Muscle layer of colon (tissue), 2 donors: ENCODE results near the gene PRKAB2.
"Not testable (repeated sequence)": the region's sequence is repeated elsewhere in the genome, so short reads cannot be mapped to it uniquely, and the experiment has no call there.

Source experiments
- H3K27ac ChIP-seq: one replicate; pipeline ENCODE4 v1.7.0; 2013; ENCODE audit warnings: low read depth, mild to moderate bottlenecking, low read length, moderate library complexity
- H3K27me3 ChIP-seq, 2 donors: one replicate each; pipeline ENCODE4 v1.7.0; 2013; ENCODE audit warnings: low read length in 2 of 2, mild to moderate bottlenecking in 2 of 2; ENCODE audit not compliant: insufficient read depth in 2 of 2, control insufficient read depth in 1 of 2
- H3K36me3 ChIP-seq: one replicate; pipeline ENCODE4 v1.7.0; 2013; ENCODE audit warnings: mild to moderate bottlenecking, low read length; ENCODE audit not compliant: insufficient read depth
- H3K4me1 ChIP-seq: one replicate; pipeline ENCODE4 v1.7.0; 2013; ENCODE audit warnings: mild to moderate bottlenecking, low read length; ENCODE audit not compliant: insufficient read depth
- H3K4me3 ChIP-seq, 2 donors: one replicate each; pipeline ENCODE4 v1.7.0; 2013; ENCODE audit warnings: low read length in 2 of 2, low read depth in 1 of 2, mild to moderate bottlenecking in 1 of 2, moderate library complexity in 1 of 2
- H3K9ac ChIP-seq: one replicate; pipeline ENCODE4 v1.7.0; 2013; ENCODE audit warnings: low read length
- H3K9me3 ChIP-seq: one replicate; pipeline ENCODE4 v1.7.0; 2013; ENCODE audit warnings: mild to moderate bottlenecking, low read length
- donor health status: abdominal sarcoma.
- donor health status: Adenocarcinoma of cecum.

PRKAB2 gene

GRCh38 chr1:147171399-147172167 lies 687 bp downstream of the PRKAB2 start:
- H3K9ac ChIP-seq: peak overlapping the region; percentile 73
- no peaks in the 10 kb centered on the region for H3K27me3 ChIP-seq
- no peaks in the 10 kb centered on the region for H3K9me3 ChIP-seq
- H3K36me3 ChIP-seq: peaks cover under 1% of the 10 kb centered on the region
- H3K27ac ChIP-seq: peak overlapping the region; percentile 84
- peaks cover 51% of the 10 kb centered on the region for H3K4me1 ChIP-seq
- H3K4me3 ChIP-seq: peak overlapping the region; percentile 87 to 95

GRCh38 chr1:147169840-147170674 lies 2.2 kb downstream of the PRKAB2 start:
- H3K36me3 ChIP-seq: peaks cover 9% of the 10 kb centered on the region
- peaks cover 51% of the 10 kb centered on the region for H3K4me1 ChIP-seq
- H3K27ac ChIP-seq: peak overlapping the region; percentile 84
- no peaks in the 10 kb centered on the region for H3K27me3 ChIP-seq
- peak overlapping the region in 1 of 2 donors; percentile 87 for H3K4me3 ChIP-seq
- H3K9me3 ChIP-seq: no peaks in the 10 kb centered on the region
- H3K9ac ChIP-seq: no peak overlapping the region

DNA sequence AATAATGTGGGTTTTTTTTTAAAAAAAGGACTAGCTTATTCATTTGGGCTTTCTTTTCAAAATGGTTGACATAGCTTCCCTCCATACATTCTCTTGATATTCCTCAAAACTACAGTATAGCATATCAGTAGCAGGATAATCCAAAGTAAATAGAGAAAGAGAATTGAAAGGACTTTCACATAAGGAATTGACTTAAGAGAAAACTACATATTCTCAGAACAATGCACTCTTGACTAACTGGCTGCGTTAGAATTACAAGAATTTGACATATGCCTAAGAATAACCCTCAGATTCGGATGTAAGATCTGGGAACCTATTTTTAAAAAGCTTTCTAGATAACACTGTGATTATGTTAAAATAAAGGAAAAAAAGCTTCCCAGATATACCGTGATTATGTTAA lies 3.1 kb downstream of the PRKAB2 start:
- H3K27ac ChIP-seq: no peak overlapping the region
- H3K9ac ChIP-seq: no peak overlapping the region

DNA sequence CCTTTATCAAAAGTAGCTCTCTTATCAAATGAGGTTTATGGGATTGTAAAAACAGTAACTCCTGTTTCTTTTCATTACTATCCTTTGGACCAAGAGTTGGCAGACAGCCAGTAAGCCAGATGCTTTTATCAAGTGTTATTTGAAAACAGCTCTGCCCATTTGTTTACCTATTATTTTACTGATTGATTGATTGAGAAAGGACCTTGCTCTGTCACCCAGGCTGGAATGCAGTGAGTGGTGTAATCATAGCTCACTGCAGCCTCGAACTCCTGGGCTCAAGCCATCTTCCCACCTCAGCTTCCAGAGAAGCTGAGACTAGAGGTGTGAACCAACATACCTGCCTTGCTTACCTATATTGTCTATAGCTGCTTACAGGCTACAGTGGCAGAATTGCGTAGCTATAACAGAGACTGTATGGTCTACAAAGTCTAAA lies 3.6 kb downstream of the PRKAB2 start:
- Histone ChIP-seq H3K9ac (no peak overlapping the region), H3K27me3 (no peaks in the 10 kb centered on the region), H3K4me1 (peaks cover 44% of the 10 kb centered on the region), H3K36me3 (peaks cover 9% of the 10 kb centered on the region), H3K27ac (no peak overlapping the region), H3K4me3 (no peak overlapping the region), H3K9me3 (no peaks in the 10 kb centered on the region)

More for the DNA sequence above, 3.1 kb downstream of the PRKAB2 start:
- Histone ChIP-seq H3K36me3 (peaks cover 9% of the 10 kb centered on the region), H3K4me3 (no peak overlapping the region), H3K9me3 (no peaks in the 10 kb centered on the region), H3K27me3 (no peaks in the 10 kb centered on the region), H3K4me1 (peaks cover 49% of the 10 kb centered on the region)

DNA sequence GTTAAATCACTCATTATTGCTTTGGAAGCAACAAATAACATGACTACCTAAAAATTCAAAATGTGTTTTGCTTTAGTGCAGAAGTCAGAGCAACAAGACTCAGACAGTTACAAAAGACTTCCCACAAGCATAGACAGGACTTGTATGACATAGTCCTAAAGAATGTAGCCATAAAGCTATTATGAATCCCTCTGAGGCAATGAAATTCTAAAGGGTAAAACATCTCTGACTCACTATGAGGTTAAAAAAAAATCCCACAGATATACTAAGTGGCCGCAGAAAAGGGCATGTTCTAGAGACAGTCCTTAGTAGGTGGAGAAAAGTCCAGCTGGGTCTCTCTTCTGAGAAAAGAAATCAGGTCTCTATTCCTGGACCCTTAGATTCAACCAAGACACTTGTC lies 4.9 kb downstream of the PRKAB2 start:
- H3K9me3 ChIP-seq: no peaks in the 10 kb centered on the region
- peaks cover 13% of the 10 kb centered on the region for H3K36me3 ChIP-seq
- H3K27ac ChIP-seq: no peak overlapping the region
- no peaks in the 10 kb centered on the region for H3K27me3 ChIP-seq
- H3K4me3 ChIP-seq: no peak overlapping the region
- peaks cover 40% of the 10 kb centered on the region for H3K4me1 ChIP-seq
- no peak overlapping the region for H3K9ac ChIP-seq

DNA sequence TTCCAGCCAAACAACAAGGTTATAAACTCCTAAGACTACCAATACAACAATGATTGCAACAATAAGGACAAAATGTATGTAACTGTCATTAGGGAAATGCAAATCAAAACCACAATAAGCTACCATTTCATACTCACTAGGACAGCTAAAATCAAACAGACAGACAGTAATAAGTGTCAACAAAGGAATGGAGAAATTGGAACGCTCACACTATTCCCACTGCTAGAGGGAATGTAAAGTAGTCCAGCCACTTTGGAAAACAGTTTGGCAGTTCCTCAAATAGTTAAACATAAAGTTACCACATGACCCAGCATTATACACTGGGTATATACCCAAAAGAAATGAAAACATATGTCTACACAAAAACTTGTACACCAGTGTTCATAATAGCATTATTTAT lies 9.3 kb downstream of the PRKAB2 start:
- peaks cover 13% of the 10 kb centered on the region for H3K4me1 ChIP-seq
- no peak overlapping the region for H3K4me3 ChIP-seq
- H3K36me3 ChIP-seq: peaks cover 46% of the 10 kb centered on the region
- H3K9me3 ChIP-seq: no peaks in the 10 kb centered on the region
- no peaks in the 10 kb centered on the region for H3K27me3 ChIP-seq
- no peak overlapping the region for H3K27ac ChIP-seq
- H3K9ac ChIP-seq: no peak overlapping the region

GRCh38 chr1:147162093-147162492 lies 10.2 kb downstream of the PRKAB2 start:
- no peaks in the 10 kb centered on the region for H3K27me3 ChIP-seq
- no peak overlapping the region for H3K4me3 ChIP-seq
- H3K9ac ChIP-seq: no peak overlapping the region
- no peak overlapping the region for H3K27ac ChIP-seq
- H3K4me1 ChIP-seq: peaks cover 4% of the 10 kb centered on the region
- no peaks in the 10 kb centered on the region for H3K9me3 ChIP-seq
- peaks cover 54% of the 10 kb centered on the region for H3K36me3 ChIP-seq

DNA sequence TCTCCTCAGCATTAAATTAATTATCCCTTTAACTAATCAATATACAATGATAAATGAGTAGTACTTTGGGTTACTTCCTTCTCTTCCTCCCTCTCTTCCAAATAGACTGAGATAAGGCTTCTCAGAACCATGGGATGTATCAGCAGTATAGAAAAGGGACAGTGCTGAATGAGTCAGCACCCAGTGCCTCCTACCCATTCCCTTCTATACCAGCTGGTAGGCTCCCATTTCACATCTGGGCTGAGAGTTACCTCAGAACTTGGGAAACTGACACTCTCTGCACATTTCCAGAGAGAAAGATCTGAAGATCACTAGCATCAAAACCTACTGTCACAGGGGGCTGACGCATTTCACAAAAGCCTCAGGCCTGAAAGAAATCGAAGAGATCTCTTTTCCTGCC lies 15.2 kb downstream of the PRKAB2 start:
- H3K9me3 ChIP-seq, H3K27me3 ChIP-seq, H3K4me1 ChIP-seq, H3K27ac ChIP-seq, H3K9ac ChIP-seq, H3K4me3 ChIP-seq: not testable (repeated sequence)
- peaks cover 41% of the 10 kb centered on the region for H3K36me3 ChIP-seq

- Histone ChIP-seq H3K27me3 (no peaks in the 10 kb centered on the region), H3K4me1 (no peaks in the 10 kb centered on the region), H3K4me3 (no peak overlapping the region), H3K9me3 (no peaks in the 10 kb centered on the region), H3K36me3 (peaks cover 41% of the 10 kb centered on the region), H3K27ac (no peak overlapping the region), H3K9ac (no peak overlapping the region)
These were observed 15.6 kb downstream of the PRKAB2 start for GRCh38 chr1:147156642-147157041.

GRCh38 chr1:147152772-147153171 lies 19.5 kb downstream of the PRKAB2 start:
- no peak overlapping the region for H3K4me3 ChIP-seq
- H3K9ac ChIP-seq: no peak overlapping the region
- peaks cover 5% of the 10 kb centered on the region for H3K36me3 ChIP-seq
- H3K9me3 ChIP-seq: no peaks in the 10 kb centered on the region
- H3K4me1 ChIP-seq: no peaks in the 10 kb centered on the region
- H3K27ac ChIP-seq: no peak overlapping the region
- H3K27me3 ChIP-seq: no peaks in the 10 kb centered on the region

DNA sequence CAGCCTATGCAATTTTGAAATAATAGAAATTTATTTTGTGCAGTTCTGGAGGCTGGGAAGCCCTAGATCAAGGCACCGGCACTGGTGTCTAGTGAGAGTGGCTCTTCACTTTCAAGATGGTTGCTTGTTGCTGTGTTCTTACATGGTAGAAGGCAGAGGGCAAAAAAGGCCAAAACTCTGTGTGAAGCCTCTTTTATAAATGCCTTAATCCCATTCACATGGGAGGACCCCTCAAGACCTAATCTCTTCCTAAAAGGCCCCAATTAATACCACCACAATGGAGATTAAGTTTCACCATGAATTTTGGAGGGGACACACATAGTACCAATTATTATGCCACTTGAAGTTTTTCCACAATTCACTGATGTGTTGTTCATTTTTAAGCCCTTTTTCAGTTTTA lies 21.0 kb downstream of the PRKAB2 start:
- Histone ChIP-seq H3K9me3 (no peaks in the 10 kb centered on the region), H3K36me3 (no peaks in the 10 kb centered on the region), H3K4me3 (no peak overlapping the region), H3K9ac (no peak overlapping the region), H3K27ac (no peak overlapping the region), H3K27me3 (no peaks in the 10 kb centered on the region), H3K4me1 (no peaks in the 10 kb centered on the region)
